SK-N-SH treated with all-trans-retinoic acid at 6 μM for 48 hours (cell line): ENCODE data around the gene RAP1A.

ENCODE experiments used
- ATAC-seq: fragments of 200-7000 bp; cut with Tn5 transposase; 3 replicates; pipeline ENCODE4 v1.9.1; 2020; ENCODE audit warnings: mild to moderate bottlenecking, moderate library complexity
- ARNTL ChIP-seq: fragments of 450-650 bp; formaldehyde crosslinking; IDR thresholded peaks from 2 replicates; pipeline ENCODE4 v1.5.0; 2020; ENCODE audit warnings: low read depth, mild to moderate bottlenecking, moderate library complexity, borderline replicate concordance
- BACH2 ChIP-seq: fragments of 250-450 bp; sonication (Bioruptor Pico); IDR thresholded peaks from 2 replicates; pipeline ENCODE4 v1.9.0; 2021; ENCODE audit warnings: mild to moderate bottlenecking, borderline replicate concordance
- CREB5 ChIP-seq: fragments of 250-450 bp; sonication (Bioruptor Pico); IDR thresholded peaks from 2 replicates; pipeline ENCODE4 v1.5.1; 2020; ENCODE audit warnings: low read depth, mild to moderate bottlenecking, moderate library complexity
- CSDC2 ChIP-seq: fragments of 250-450 bp; sonication (Bioruptor Pico); IDR thresholded peaks from 2 replicates; pipeline ENCODE4 v1.5.0; 2020; ENCODE audit warnings: mild to moderate bottlenecking, moderate library complexity
- ESRRG ChIP-seq: fragments of 250-450 bp; sonication (Bioruptor Pico); IDR thresholded peaks from 2 replicates; pipeline ENCODE4 v1.6.1; 2021; ENCODE audit warnings: mild to moderate bottlenecking
- GLIS3 ChIP-seq: fragments of 250-450 bp; sonication (Bioruptor Pico); IDR thresholded peaks from 2 replicates; pipeline ENCODE4 v1.5.0; 2020; ENCODE audit warnings: mild to moderate bottlenecking, moderate library complexity
- ISL1 ChIP-seq: fragments of 250-450 bp; sonication (Bioruptor Pico); IDR thresholded peaks from 2 replicates; pipeline ENCODE4 v2.1.2; 2022; ENCODE audit warnings: mild to moderate bottlenecking, moderate library complexity
- OSR1 ChIP-seq: fragments of 250-450 bp; sonication (Bioruptor Pico); IDR thresholded peaks from 2 replicates; pipeline ENCODE4 v1.8.0; 2022; ENCODE audit warnings: moderate library complexity, mild to moderate bottlenecking, inconsistent platforms
- PATZ1 ChIP-seq: fragments of 250-450 bp; sonication (Bioruptor Pico); IDR thresholded peaks from 2 replicates; pipeline ENCODE4 v1.8.0; 2020; ENCODE audit warnings: mild to moderate bottlenecking, moderate library complexity, borderline replicate concordance
- RARB ChIP-seq: fragments of 250-450 bp; sonication (Bioruptor Pico); IDR thresholded peaks from 2 replicates; pipeline ENCODE4 v1.8.0; 2021; ENCODE audit warnings: mild to moderate bottlenecking, moderate library complexity
- SNAI2 ChIP-seq: fragments of 250-450 bp; sonication (Bioruptor Pico); IDR thresholded peaks from 2 replicates; pipeline ENCODE4 v1.5.0; 2020; ENCODE audit warnings: mild to moderate bottlenecking, moderate library complexity
- TCF4 ChIP-seq: fragments of 250-450 bp; sonication (Bioruptor Pico); IDR thresholded peaks from 2 replicates; pipeline ENCODE4 v1.8.0; 2021; ENCODE audit warnings: mild to moderate bottlenecking, moderate library complexity, borderline replicate concordance
- TOX ChIP-seq: fragments of 250-450 bp; sonication (Bioruptor Pico); IDR thresholded peaks from 2 replicates; pipeline ENCODE4 v1.8.0; 2021; ENCODE audit warnings: mild to moderate bottlenecking, moderate library complexity, borderline replicate concordance
- ZC3H10 ChIP-seq: fragments of 250-450 bp; sonication (Bioruptor Pico); IDR thresholded peaks from 2 replicates; pipeline ENCODE4 v1.5.1; 2021; ENCODE audit warnings: mild to moderate bottlenecking, moderate library complexity
- ZFP3 ChIP-seq: fragments of 250-450 bp; sonication (Bioruptor Pico); IDR thresholded peaks from 2 replicates; pipeline ENCODE4 v1.5.0; 2020; ENCODE audit warnings: mild to moderate bottlenecking, moderate library complexity
- ZFP30 ChIP-seq: fragments of 450-650 bp; formaldehyde crosslinking; IDR thresholded peaks from 2 replicates; pipeline ENCODE4 v1.5.0; 2022; ENCODE audit warnings: mild to moderate bottlenecking, moderate library complexity
- ZNF565 ChIP-seq: fragments of 450-650 bp; formaldehyde crosslinking; conservative IDR thresholded peaks from 2 replicates; pipeline ENCODE4 v1.5.0; 2020; ENCODE audit warnings: low read depth, mild to moderate bottlenecking, moderate library complexity
- ZNF70 ChIP-seq: fragments of 450-650 bp; formaldehyde crosslinking; IDR thresholded peaks from 2 replicates; pipeline ENCODE4 v1.5.0; 2020; ENCODE audit warnings: mild to moderate bottlenecking, moderate library complexity
- TF ChIP-seq, protein P1 (sequence below): fragments of 250-450 bp; sonication (Bioruptor Pico); IDR thresholded peaks from 2 replicates; pipeline ENCODE4 v1.8.0; 2021; ENCODE audit warnings: low read depth, mild to moderate bottlenecking, moderate library complexity, borderline replicate concordance
- TF ChIP-seq, protein P2 (sequence below): fragments of 250-450 bp; sonication (Bioruptor Pico); IDR thresholded peaks from 2 replicates; pipeline ENCODE4 v1.5.1; 2021; ENCODE audit warnings: mild to moderate bottlenecking, moderate library complexity
- TF ChIP-seq, protein P3 (sequence below): fragments of 250-450 bp; sonication (Bioruptor Pico); IDR thresholded peaks from 2 replicates; pipeline ENCODE4 v1.5.0; 2020; ENCODE audit warnings: mild to moderate bottlenecking, moderate library complexity

Gene RAP1A

GRCh38 chr1:111690306-111690617, 70.7 kb downstream of the RAP1A start:
- peak; percentile 92 for ATAC-seq

GRCh38 chr1:111691886-111692285, 72.3 kb downstream of the RAP1A start:
- TF ChIP-seq ZC3H10 (CRISPR knock-in tag) (no peak), ZFP30 (CRISPR knock-in tag) (no peak), BACH2 (CRISPR knock-in tag) (no peak), ZFP3 (CRISPR knock-in tag) (no peak), TOX (CRISPR knock-in tag) (no peak), GLIS3 (no peak)
- no peak for ATAC-seq

More at GRCh38 chr1:111690306-111690617, 70.7 kb downstream of the RAP1A start:
- no peak for TF ChIP-seq CSDC2 (CRISPR knock-in tag)
- no peak for TF ChIP-seq TCF4 (CRISPR knock-in tag)
- no peak for TF ChIP-seq PATZ1 (CRISPR knock-in tag)
- TF ChIP-seq BACH2 (CRISPR knock-in tag) = no peak
- TF ChIP-seq GLIS3 = no peak
- TF ChIP-seq ZNF70 = no peak
- no peak for TF ChIP-seq CREB5 (CRISPR knock-in tag)
- TF ChIP-seq, protein P1, sequence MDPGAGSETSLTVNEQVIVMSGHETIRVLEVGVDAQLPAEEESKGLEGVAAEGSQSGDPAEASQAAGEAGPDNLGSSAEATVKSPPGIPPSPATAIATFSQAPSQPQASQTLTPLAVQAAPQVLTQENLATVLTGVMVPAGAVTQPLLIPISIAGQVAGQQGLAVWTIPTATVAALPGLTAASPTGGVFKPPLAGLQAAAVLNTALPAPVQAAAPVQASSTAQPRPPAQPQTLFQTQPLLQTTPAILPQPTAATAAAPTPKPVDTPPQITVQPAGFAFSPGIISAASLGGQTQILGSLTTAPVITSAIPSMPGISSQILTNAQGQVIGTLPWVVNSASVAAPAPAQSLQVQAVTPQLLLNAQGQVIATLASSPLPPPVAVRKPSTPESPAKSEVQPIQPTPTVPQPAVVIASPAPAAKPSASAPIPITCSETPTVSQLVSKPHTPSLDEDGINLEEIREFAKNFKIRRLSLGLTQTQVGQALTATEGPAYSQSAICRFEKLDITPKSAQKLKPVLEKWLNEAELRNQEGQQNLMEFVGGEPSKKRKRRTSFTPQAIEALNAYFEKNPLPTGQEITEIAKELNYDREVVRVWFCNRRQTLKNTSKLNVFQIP = no peak
- no peak for TF ChIP-seq ZNF565 (CRISPR knock-in tag)
- TF ChIP-seq, protein P2, sequence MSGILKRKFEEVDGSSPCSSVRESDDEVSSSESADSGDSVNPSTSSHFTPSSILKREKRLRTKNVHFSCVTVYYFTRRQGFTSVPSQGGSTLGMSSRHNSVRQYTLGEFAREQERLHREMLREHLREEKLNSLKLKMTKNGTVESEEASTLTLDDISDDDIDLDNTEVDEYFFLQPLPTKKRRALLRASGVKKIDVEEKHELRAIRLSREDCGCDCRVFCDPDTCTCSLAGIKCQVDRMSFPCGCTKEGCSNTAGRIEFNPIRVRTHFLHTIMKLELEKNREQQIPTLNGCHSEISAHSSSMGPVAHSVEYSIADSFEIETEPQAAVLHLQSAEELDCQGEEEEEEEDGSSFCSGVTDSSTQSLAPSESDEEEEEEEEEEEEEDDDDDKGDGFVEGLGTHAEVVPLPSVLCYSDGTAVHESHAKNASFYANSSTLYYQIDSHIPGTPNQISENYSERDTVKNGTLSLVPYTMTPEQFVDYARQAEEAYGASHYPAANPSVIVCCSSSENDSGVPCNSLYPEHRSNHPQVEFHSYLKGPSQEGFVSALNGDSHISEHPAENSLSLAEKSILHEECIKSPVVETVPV (CRISPR knock-in tag) = no peak
- TF ChIP-seq ZC3H10 (CRISPR knock-in tag) = no peak
- TF ChIP-seq ZFP30 (CRISPR knock-in tag) = no peak
- TF ChIP-seq SNAI2 = no peak
- no peak for TF ChIP-seq ARNTL
- TF ChIP-seq RARB = no peak
- no peak for TF ChIP-seq TOX (CRISPR knock-in tag)

GRCh38 chr1:111695801-111696200, 76.2 kb downstream of the RAP1A start:
- ATAC-seq = no peak
- TF ChIP-seq ESRRG (CRISPR knock-in tag) (no peak), CSDC2 (CRISPR knock-in tag) (no peak), ISL1 (CRISPR knock-in tag) (no peak), OSR1 (CRISPR knock-in tag) (no peak), GLIS3 (no peak), ZFP30 (CRISPR knock-in tag) (no peak), ARNTL (no peak), TCF4 (CRISPR knock-in tag) (no peak), TOX (CRISPR knock-in tag) (no peak), PATZ1 (CRISPR knock-in tag) (no peak)
- TF ChIP-seq, protein P1 = no peak
- TF ChIP-seq, protein P3, sequence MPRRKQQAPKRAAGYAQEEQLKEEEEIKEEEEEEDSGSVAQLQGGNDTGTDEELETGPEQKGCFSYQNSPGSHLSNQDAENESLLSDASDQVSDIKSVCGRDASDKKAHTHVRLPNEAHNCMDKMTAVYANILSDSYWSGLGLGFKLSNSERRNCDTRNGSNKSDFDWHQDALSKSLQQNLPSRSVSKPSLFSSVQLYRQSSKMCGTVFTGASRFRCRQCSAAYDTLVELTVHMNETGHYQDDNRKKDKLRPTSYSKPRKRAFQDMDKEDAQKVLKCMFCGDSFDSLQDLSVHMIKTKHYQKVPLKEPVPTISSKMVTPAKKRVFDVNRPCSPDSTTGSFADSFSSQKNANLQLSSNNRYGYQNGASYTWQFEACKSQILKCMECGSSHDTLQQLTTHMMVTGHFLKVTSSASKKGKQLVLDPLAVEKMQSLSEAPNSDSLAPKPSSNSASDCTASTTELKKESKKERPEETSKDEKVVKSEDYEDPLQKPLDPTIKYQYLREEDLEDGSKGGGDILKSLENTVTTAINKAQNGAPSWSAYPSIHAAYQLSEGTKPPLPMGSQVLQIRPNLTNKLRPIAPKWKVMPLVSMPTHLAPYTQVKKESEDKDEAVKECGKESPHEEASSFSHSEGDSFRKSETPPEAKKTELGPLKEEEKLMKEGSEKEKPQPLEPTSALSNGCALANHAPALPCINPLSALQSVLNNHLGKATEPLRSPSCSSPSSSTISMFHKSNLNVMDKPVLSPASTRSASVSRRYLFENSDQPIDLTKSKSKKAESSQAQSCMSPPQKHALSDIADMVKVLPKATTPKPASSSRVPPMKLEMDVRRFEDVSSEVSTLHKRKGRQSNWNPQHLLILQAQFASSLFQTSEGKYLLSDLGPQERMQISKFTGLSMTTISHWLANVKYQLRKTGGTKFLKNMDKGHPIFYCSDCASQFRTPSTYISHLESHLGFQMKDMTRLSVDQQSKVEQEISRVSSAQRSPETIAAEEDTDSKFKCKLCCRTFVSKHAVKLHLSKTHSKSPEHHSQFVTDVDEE = no peak
